AG04449 (cell line): ENCODE measurements around the gene PLCB3.

Experiments
- CTCF ChIA-PET: fragments of 350-600 bp; formaldehyde crosslinking; extraction: SDS; loops from one replicate; lab custom pipeline; 2021; ENCODE audit warnings: antibody characterized with exemption; lab: Yijun Ruan, JAX
- POLR2A ChIA-PET: fragments of 400-600, 350-600 bp; formaldehyde crosslinking; extraction: SDS; loops from one replicate; lab custom pipeline; 2020; ENCODE audit warnings: antibody characterized with exemption, inconsistent platforms; lab: Yijun Ruan, JAX
- DNase-seq: peaks from one replicate; pipeline ENCODE4 v3.0.0-alpha.2; 2010; ENCODE audit warnings: low read depth, low spot score
- H3K4me3 ChIP-seq: 2 replicates; pipeline ENCODE4 v1.5.1; 2011; ENCODE audit warnings: low read depth, mild to moderate bottlenecking, control low read depth, low read length
- TF ChIP-seq, protein P1 (sequence below): IDR thresholded peaks from one replicate; pipeline ENCODE4 v1.5.1; 2011; ENCODE audit warnings: mild to moderate bottlenecking, moderate library complexity, low read length, control low read depth, inconsistent platforms; ENCODE audit not compliant: insufficient read depth; ENCODE audit errors: missing control alignments

Gene PLCB3

DNA sequence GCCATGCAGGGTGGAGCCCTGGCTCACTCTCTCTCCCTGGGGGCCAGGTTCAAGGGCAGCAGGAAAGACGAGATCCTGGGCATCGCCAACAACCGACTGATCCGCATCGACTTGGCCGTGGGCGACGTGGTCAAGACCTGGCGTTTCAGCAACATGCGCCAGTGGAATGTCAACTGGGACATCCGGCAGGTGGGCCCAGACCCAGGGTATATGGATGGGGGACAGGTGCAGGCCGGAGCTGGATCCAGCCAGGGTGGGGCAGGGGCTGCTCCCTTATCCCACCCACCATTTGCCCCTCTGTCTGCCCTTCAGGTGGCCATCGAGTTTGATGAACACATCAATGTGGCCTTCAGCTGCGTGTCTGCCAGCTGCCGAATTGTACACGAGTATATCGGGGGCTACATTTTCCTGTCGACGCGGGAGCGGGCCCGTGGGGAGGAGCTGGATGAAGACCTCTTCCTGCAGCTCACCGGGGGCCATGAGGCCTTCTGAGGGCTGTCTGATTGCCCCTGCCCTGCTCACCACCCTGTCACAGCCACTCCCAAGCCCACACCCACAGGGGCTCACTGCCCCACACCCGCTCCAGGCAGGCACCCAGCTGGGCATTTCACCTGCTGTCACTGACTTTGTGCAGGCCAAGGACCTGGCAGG, 28.2 kb upstream of the PLCB3 start:
- POLR2A ChIA-PET: no interaction called here
- no peak overlapping the region for H3K4me3 ChIP-seq
- TF ChIP-seq, protein P1, sequence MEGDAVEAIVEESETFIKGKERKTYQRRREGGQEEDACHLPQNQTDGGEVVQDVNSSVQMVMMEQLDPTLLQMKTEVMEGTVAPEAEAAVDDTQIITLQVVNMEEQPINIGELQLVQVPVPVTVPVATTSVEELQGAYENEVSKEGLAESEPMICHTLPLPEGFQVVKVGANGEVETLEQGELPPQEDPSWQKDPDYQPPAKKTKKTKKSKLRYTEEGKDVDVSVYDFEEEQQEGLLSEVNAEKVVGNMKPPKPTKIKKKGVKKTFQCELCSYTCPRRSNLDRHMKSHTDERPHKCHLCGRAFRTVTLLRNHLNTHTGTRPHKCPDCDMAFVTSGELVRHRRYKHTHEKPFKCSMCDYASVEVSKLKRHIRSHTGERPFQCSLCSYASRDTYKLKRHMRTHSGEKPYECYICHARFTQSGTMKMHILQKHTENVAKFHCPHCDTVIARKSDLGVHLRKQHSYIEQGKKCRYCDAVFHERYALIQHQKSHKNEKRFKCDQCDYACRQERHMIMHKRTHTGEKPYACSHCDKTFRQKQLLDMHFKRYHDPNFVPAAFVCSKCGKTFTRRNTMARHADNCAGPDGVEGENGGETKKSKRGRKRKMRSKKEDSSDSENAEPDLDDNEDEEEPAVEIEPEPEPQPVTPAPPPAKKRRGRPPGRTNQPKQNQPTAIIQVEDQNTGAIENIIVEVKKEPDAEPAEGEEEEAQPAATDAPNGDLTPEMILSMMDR: no peak
- DNase-seq: no peak
- CTCF ChIA-PET: interaction anchor here (0.5 to 5.2 kb wide), 6 partner anchors 11 to 81 kb away, joined by 3 to 56 read pairs (median 5); partner anchors contain the start of gene FERMT3

DNA sequence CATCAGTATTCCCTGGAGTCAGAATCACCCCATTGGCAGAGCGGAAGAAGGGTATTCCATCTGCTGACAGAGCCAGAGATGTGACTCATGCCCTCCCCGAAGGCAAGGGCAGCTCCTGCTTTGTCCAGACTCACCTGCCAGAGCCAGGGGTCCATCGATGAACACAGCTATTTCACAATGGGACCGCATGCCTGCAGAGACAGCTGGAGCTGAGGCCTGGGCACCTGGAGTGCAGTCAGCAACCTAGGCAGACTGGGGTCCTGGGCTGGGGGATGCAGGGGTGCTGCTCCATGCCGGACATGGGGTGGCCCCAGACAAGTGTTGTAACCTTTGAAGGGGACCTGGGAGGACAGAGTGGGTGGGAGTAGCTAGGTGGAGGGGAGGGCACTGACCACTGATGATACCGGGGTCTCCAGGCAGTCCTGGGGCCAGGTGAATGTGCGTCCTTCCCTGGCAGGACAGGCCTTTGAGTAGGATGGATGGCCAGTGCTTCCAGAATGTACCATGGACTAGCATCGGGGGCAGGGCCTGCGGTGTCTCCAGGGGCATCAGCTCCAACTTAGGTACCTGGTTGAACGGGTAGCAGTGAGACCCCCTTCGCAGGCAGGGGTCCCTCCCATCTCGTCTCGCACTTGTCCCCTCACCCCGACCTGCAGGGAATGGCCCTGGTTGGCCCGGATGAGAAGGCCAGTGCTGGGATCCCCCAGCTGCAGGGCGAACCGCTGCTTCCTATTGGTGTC, 27.0 kb upstream of the PLCB3 start:
- no peak overlapping the region for H3K4me3 ChIP-seq
- ChIA-PET CTCF (interaction anchor here (1.0 to 5.2 kb wide), 4 partner anchors 12 to 80 kb away, joined by 3 to 56 read pairs (median 8); partner anchors contain the start of gene FERMT3), POLR2A (no interaction called here)
- no peak for DNase-seq
- TF ChIP-seq, protein P1: no peak

DNA sequence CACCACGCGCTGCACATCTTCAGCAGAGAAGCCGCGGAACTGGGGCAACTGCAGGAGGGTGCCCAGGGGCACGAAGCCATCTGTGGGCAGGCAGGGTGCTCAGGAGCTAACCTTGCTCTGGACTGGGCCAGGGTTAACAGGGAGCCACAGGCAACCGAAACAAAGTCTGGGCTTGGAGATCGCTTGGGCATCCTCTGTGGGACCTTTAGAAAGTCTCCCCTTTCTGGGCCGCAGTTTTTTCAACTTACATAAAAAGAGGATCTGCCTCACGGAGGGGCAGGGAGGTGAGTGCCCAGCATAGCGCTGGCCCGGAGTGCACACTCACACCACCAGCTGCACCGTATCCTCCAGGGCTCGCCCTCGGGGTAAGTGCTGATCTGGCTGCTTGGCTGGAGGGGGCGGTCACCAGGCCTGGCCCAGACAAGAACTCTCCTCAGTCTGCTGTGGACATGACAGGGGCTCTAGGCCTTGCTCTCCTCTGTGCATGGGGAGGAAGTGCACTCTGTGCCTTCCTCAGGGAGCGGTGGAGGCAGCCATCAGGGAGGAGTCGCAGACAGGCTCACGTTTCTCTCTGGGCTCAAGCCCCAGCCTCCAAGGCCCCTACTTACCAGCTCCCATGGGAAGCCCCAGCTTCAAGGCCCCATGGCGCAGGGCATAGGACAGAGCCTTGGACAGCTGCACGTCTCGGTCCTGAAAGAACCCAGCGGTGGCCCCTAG, 26.3 kb upstream of the PLCB3 start:
- H3K4me3 ChIP-seq: peak overlapping the region; percentile 91
- TF ChIP-seq, protein P1: no peak
- DNase-seq: no peak
- ChIA-PET POLR2A (interaction anchor here (1.6 kb wide), 1 partner anchor 11 kb away, joined by 6 read pairs; no protein-coding TSS in a partner anchor), CTCF (interaction anchor here (0.6 to 5.2 kb wide), 6 partner anchors 10 to 79 kb away, joined by 3 to 56 read pairs (median 6); partner anchors contain the start of gene FERMT3)

DNA sequence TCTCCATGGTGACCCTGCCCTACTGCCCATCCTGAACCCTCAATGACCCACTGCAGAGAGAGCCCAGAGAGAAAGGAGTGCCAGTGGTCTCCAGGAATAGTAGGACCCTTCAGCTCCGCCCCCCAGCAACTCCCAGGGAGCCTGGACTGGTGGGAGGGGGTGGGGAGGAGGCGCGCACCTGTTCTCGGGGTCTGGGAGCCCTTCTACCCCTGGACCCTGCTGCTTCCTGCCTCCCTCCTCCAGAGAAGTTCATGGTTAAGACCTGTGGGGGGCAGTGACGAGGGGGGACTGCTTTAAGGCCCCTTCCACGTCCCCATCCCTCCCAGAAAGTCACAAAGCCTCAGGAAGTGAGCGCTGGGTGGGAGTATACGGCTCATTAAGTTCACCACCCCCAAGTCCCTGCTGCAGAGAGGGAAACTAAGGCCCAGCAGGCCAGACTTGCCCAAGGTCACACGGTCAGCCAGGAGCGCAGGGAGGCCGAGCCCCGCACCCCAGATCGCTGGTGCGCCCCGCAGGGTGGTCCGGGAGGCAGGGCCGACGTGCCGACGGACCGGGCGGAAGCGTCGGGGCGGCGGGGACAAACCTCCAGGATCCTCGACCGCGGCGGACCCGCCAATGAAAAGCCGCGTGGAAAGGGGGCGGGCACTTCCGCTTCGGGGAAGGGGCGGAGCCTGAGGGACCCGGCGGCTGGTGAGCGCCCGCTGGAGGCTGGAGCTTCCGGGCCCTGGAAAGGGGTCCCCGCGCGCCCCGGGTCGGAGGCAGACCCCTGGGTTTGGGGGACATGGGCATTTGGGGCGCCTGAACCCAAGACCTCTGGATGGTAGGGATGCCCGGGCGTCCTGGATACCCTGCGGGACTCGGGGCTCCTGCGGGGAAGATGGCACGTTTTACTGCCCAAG, 25.5 kb upstream of the PLCB3 start, which contains the start of the genes NUDT22 and TRPT1:
TSS of gene NUDT22 (plus strand) at position 667 of the 899 bp plus-strand sequence. CDS start 379 bp downstream, outside the sequence.
TSS of gene TRPT1 (minus strand) at position 579 of the 899 bp plus-strand sequence. CDS start at position 253, 326 bp downstream.
- ChIA-PET POLR2A (interaction anchor here (0.9 to 2.5 kb wide), 7 partner anchors 11 to 44 kb away, joined by 3 to 20 read pairs (median 5); partner anchors contain the start of gene FKBP2), CTCF (interaction anchor here (0.6 to 5.2 kb wide), 10 partner anchors 10 to 78 kb away, joined by 3 to 56 read pairs (median 4); partner anchors contain the start of gene FERMT3)
- peak within 1 kb of the TSS; percentile 91 for H3K4me3 ChIP-seq
- TF ChIP-seq, protein P1: peak; percentile 27
- DNase-seq: no peak

DNA sequence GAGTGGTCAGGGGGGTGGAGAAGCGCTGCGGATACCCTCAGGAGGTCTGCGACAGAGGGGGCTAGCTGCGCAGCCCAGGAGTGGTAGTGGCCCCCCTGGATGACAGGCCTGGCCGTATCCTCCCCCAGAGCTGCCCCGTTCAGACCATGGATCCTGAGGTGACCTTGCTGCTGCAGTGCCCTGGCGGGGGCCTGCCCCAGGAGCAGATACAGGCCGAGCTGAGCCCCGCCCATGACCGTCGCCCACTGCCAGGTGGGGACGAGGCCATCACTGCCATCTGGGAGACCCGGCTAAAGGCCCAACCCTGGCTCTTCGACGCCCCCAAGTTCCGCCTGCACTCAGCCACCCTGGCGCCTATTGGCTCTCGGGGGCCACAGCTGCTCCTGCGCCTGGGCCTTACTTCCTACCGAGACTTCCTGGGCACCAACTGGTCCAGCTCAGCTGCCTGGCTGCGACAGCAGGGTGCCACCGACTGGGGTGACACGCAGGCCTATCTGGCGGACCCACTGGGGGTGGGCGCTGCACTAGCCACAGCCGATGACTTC, 24.8 kb upstream of the PLCB3 start:
- peak overlapping the region; percentile 91 for H3K4me3 ChIP-seq
- TF ChIP-seq, protein P1: no peak
- CTCF ChIA-PET: interaction anchor here (1.0 to 5.2 kb wide), 8 partner anchors 12 to 77 kb away, joined by 3 to 56 read pairs (median 6); partner anchors contain the start of gene FERMT3
- POLR2A ChIA-PET: interaction anchor here (0.8 to 2.5 kb wide), 8 partner anchors 12 to 44 kb away, joined by 3 to 20 read pairs (median 4); partner anchors contain the start of gene FKBP2
- DNase-seq: no peak
